Ascending aorta (tissue), 2 donors: ENCODE results near the gene PLEKHF1. TPM values are rescaled to one million over a fixed set of nuclear protein-coding genes. Genes with fewer than 3 reads are reported as not detected.

ENCODE experiments used
- DNase-seq, 2 donors: peaks; one replicate each; pipeline ENCODE4 v3.0.0-alpha.2; 2019; ENCODE audit warnings: low spot score in 2 of 2
- H3K27ac ChIP-seq, 2 donors: fragments of 200-600 bp; sonication (generic); one replicate each; pipeline ENCODE4 v1.5.1; 2016 to 2017; ENCODE audit warnings: mild to moderate bottlenecking in 1 of 2
- H3K27me3 ChIP-seq: fragments of 200-600 bp; sonication (generic); one replicate; pipeline ENCODE4 v1.5.1; 2017
- H3K36me3 ChIP-seq, 2 donors: fragments of 200-600 bp; sonication (generic); one replicate each; pipeline ENCODE4 v1.5.1; 2016
- H3K4me1 ChIP-seq, 2 donors: fragments of 200-600 bp; sonication (generic); one replicate each; pipeline ENCODE4 v1.5.1; 2016 to 2017; ENCODE audit warnings: mild to moderate bottlenecking in 1 of 2
- H3K4me3 ChIP-seq, 2 donors: fragments of 200-600 bp; sonication (generic); one replicate each; pipeline ENCODE4 v1.5.1; 2016 to 2017; ENCODE audit warnings: mild to moderate bottlenecking in 1 of 2
- H3K9me3 ChIP-seq, 2 donors: fragments of 200-600 bp; sonication (generic); one replicate each; pipeline ENCODE4 v1.5.1; 2016
- CTCF ChIP-seq, 3 experiments: fragments of 200-600 bp in 2 of 3; fragments of 450-650 bp in 1 of 3; sonication (generic) in 2 of 3; IDR thresholded peaks; one replicate each; pipeline ENCODE4 v1.5.1; 2016 to 2019; ENCODE audit warnings: antibody characterized with exemption in 3 of 3, mild to moderate bottlenecking in 1 of 3, moderate library complexity in 1 of 3
- intact Hi-C: fragments of 100-400 bp; cut with DNase I; formaldehyde crosslinking; loops from one replicate; pipeline ENCODE4 v1.15.1; 2023
- total RNA-seq: library from RNA; depleted of rRNA; stranded (reverse); fragments of >200 nt; gene quantifications from one replicate; pipeline ENCODE4 v1.1.0, GENCODE V29; 2016

PLEKHF1 gene
- total RNA-seq, 1 donor from 2014 or later, result 68.3 TPM

GRCh38 chr19:29676586-29676985, 11.3 kb downstream of the PLEKHF1 start:
- DNase-seq, result no peak

GRCh38 chr19:29677001-29677817, 11.9 kb downstream of the PLEKHF1 start:
- Histone ChIP-seq H3K27me3 (no peaks in the 10 kb centered on the region), H3K36me3 (peaks cover 33 to 41% of the 10 kb centered on the region in 2 donors), H3K4me1 (peaks cover 15 to 46% of the 10 kb centered on the region in 2 donors), H3K4me3 (no peak overlapping the region), H3K27ac (peak overlapping the region; percentile 35 to 49), H3K9me3 (no peaks in the 10 kb centered on the region)
- intact Hi-C loops, result no loop called here
- TF ChIP-seq CTCF (IDR thresholded peaks at IDR 0.05), result no peak
- no peak for DNase-seq

More at GRCh38 chr19:29676586-29676985, 11.3 kb downstream of the PLEKHF1 start:
- H3K36me3 ChIP-seq, result peaks cover 33 to 41% of the 10 kb centered on the region in 2 donors
- no peak overlapping the region for H3K4me3 ChIP-seq
- H3K27ac ChIP-seq, result peak overlapping the region; percentile 35 to 49
- no peaks in the 10 kb centered on the region for H3K9me3 ChIP-seq
- intact Hi-C loops, result no loop called here
- no peak for TF ChIP-seq CTCF (IDR thresholded peaks at IDR 0.05)
- H3K4me1 ChIP-seq, result peaks cover 14 to 44% of the 10 kb centered on the region in 2 donors
- no peaks in the 10 kb centered on the region for H3K27me3 ChIP-seq

- H3K4me3 ChIP-seq, result no peak overlapping the region
- peak overlapping the region; percentile 4 to 58 for H3K27ac ChIP-seq
- H3K4me1 ChIP-seq, result peaks cover 18 to 54% of the 10 kb centered on the region in 2 donors
- DNase-seq, result no peak
- H3K27me3 ChIP-seq, result no peaks in the 10 kb centered on the region
- H3K9me3 ChIP-seq, result no peaks in the 10 kb centered on the region
- TF ChIP-seq CTCF (IDR thresholded peaks at IDR 0.05), result no peak
- intact Hi-C loops, result no loop called here
- H3K36me3 ChIP-seq, result peaks cover 33 to 39% of the 10 kb centered on the region in 2 donors
These were observed 13.3 kb downstream of the PLEKHF1 start for GRCh38 chr19:29678484-29679106.

GRCh38 chr19:29679598-29680210, 14.4 kb downstream of the PLEKHF1 start:
- intact Hi-C loops, result loop anchor here (2.0 kb wide), 1 partner anchor 13 kb away; no protein-coding TSS in a partner anchor
- Histone ChIP-seq H3K36me3 (peaks cover 23 to 28% of the 10 kb centered on the region in 2 donors), H3K4me3 (no peak overlapping the region), H3K9me3 (no peaks in the 10 kb centered on the region), H3K27ac (peak overlapping the region; percentile 65 to 84), H3K4me1 (peaks cover 18 to 54% of the 10 kb centered on the region in 2 donors), H3K27me3 (no peaks in the 10 kb centered on the region)
- DNase-seq, result no peak
- no peak for TF ChIP-seq CTCF (IDR thresholded peaks at IDR 0.05)

- peaks cover 17 to 21% of the 10 kb centered on the region in 2 donors for H3K36me3 ChIP-seq
- no peaks in the 10 kb centered on the region for H3K9me3 ChIP-seq
- no peak for TF ChIP-seq CTCF (IDR thresholded peaks at IDR 0.05)
- intact Hi-C loops, result loop anchor here (2.0 kb wide), 1 partner anchor 14 kb away; no protein-coding TSS in a partner anchor
- peak overlapping the region; percentile 65 to 84 for H3K27ac ChIP-seq
- H3K4me1 ChIP-seq, result peaks cover 18 to 58% of the 10 kb centered on the region in 2 donors
- no peaks in the 10 kb centered on the region for H3K27me3 ChIP-seq
- no peak overlapping the region for H3K4me3 ChIP-seq
- peak in 1 of 2 donors; percentile 77 for DNase-seq
These were observed 15.2 kb downstream of the PLEKHF1 start for GRCh38 chr19:29680447-29680846.
